ENCODE measurements around the gene PLS1. TPM values are rescaled to one million over a fixed set of nuclear protein-coding genes. Genes with fewer than 3 reads are reported as not detected.

Gene PLS1
- polyA plus RNA-seq, 3 donors from 2014 or later: 1.9 to 6.2 (median 5.4) TPM

DNA sequence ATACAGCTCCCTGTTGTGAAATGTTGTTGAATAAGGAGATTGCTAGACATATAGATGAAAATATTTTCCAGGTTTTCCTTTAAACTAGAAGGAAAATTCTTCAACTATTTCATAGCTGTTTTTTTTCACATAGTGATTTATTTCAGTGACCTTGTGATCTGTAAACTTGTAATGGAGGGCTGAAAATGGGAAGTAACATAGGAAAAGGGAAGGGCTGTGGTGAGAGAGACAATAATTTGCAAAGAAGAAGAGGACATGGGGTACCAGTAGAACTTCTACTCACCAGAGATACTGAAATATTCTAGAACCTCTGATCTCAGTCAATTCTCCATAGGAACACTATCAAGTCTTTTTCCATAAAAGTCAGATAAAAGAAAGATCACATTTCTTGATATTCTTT is 60.4 kb downstream of the PLS1 start:
- H3K4me1 Mint-ChIP-seq: no peaks in the 10 kb centered on the region
- no peak overlapping the region for H3K4me3 Mint-ChIP-seq
- DNase-seq: no peak
- H3K36me3 Mint-ChIP-seq: no peaks in the 10 kb centered on the region
- no peaks in the 10 kb centered on the region for H3K9me3 Mint-ChIP-seq
- no peak overlapping the region for H3K27ac Mint-ChIP-seq
- H3K27me3 Mint-ChIP-seq (ENCODE audit: low read depth in 3 of 3): no peaks in the 10 kb centered on the region

DNA sequence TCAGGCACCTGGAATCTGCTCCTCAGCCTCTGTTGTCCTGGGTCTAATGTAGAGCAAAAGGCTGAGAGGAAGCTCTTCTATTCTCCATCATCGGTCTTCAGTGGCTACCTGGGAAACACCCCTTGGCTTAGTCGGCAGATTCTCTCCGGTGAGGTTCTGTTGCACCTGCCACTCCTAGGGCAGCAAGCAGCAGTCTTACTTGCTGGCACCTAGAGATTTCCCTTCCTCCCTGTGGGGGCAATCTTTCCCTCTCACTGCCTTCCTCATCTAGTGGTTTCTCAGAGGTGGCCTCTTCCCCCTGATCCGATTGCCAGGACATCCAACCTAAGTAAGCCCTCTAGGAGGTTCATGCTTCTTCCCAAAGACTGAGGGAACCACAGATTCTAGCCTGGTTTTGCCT is 60.8 kb downstream of the PLS1 start:
- no peak overlapping the region for H3K4me3 Mint-ChIP-seq
- H3K4me1 Mint-ChIP-seq: no peaks in the 10 kb centered on the region
- no peak overlapping the region for H3K27ac Mint-ChIP-seq
- H3K9me3 Mint-ChIP-seq: no peaks in the 10 kb centered on the region
- no peak for DNase-seq
- H3K36me3 Mint-ChIP-seq: no peaks in the 10 kb centered on the region
- H3K27me3 Mint-ChIP-seq (ENCODE audit: low read depth in 3 of 3): no peaks in the 10 kb centered on the region

DNA sequence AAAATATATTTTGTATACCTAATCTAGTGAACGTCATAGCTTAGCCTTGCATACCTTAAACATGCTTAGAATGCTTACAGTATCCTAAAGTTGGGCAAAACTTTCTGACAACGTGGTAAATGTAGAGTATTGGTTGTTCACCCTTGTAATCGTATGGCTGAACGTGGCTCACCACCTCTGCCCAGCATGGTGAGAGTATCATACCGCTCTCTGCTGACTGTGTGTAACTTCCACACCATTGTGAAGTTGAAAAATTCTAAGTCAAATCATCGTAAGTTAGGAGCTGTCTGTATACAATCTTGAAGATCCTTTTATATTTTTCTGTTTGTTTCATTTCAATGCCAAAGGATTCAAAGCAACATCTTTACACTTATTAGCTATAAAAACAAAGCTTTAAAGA is 64.2 kb downstream of the PLS1 start:
- no peaks in the 10 kb centered on the region for H3K36me3 Mint-ChIP-seq
- H3K27ac Mint-ChIP-seq: no peak overlapping the region
- no peak for DNase-seq
- H3K4me1 Mint-ChIP-seq: no peaks in the 10 kb centered on the region
- H3K9me3 Mint-ChIP-seq: no peaks in the 10 kb centered on the region
- no peak overlapping the region for H3K4me3 Mint-ChIP-seq
- no peaks in the 10 kb centered on the region for H3K27me3 Mint-ChIP-seq (ENCODE audit: low read depth in 3 of 3)

DNA sequence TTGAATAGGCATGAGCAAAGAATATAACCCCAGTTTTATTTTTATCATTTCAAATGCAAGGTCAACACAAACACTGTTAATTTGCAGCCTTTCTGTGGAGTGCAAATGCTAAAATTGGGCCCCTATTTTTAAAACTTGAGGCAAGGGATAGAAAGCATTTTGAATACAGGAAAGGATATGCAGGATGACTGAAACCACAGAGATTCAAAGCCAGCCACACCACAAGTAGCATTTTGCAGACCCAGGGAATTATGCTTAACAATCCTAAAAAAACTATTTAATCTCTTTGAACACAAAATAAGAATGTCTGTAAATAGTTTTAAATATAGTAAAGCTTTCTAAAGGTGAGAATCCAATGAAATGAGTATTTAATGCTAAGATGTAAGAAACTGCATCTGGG is 64.7 kb downstream of the PLS1 start:
- H3K4me1 Mint-ChIP-seq: no peaks in the 10 kb centered on the region
- no peaks in the 10 kb centered on the region for H3K9me3 Mint-ChIP-seq
- no peak overlapping the region for H3K4me3 Mint-ChIP-seq
- no peak for DNase-seq
- no peaks in the 10 kb centered on the region for H3K27me3 Mint-ChIP-seq (ENCODE audit: low read depth in 3 of 3)
- no peak overlapping the region for H3K27ac Mint-ChIP-seq
- no peaks in the 10 kb centered on the region for H3K36me3 Mint-ChIP-seq

DNA sequence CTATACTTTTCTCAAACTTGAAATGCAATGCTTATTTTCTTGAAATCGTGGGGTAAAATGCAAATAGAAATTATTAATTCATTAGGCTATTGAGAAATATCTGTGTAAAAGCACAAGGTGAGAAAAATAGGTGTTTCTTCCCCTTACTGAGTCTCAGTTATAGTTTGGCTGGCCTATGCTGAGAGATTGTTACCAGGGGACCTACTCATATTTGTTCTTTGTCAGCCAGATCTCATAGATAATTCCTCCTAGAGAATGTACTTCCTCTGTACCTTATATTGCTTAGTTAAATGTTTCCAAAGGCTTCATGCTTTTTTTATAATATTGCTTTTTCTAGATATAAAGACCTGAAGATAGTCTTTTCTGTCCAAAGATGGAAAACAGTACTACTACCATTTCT is 67.7 kb downstream of the PLS1 start:
- H3K4me3 Mint-ChIP-seq: no peak overlapping the region
- no peaks in the 10 kb centered on the region for H3K4me1 Mint-ChIP-seq
- H3K27ac Mint-ChIP-seq: no peak overlapping the region
- no peaks in the 10 kb centered on the region for H3K9me3 Mint-ChIP-seq
- H3K27me3 Mint-ChIP-seq (ENCODE audit: low read depth in 3 of 3): no peaks in the 10 kb centered on the region
- no peak for DNase-seq
- H3K36me3 Mint-ChIP-seq: no peaks in the 10 kb centered on the region

DNA sequence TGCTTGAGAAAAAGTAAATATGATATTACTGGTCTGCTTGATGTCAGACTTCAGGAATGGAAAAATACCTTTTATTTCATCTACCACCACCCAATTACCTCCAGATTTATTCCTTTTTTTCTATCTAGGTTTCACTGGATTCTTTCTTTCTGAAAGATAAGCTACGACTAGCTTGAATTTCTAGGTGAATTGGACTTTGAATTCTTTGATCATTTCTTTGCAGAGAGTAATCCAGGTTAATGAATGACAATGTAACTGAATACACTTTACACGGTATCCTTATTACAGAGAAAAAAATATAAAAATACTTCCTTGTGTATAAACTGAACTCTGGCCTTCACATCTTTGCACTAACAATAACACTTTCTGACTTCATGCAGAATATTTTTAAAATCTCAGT is 68.1 kb downstream of the PLS1 start:
- Mint-ChIP-seq H3K27me3 (ENCODE audit: low read depth in 3 of 3) (no peaks in the 10 kb centered on the region), H3K36me3 (no peaks in the 10 kb centered on the region)

DNA sequence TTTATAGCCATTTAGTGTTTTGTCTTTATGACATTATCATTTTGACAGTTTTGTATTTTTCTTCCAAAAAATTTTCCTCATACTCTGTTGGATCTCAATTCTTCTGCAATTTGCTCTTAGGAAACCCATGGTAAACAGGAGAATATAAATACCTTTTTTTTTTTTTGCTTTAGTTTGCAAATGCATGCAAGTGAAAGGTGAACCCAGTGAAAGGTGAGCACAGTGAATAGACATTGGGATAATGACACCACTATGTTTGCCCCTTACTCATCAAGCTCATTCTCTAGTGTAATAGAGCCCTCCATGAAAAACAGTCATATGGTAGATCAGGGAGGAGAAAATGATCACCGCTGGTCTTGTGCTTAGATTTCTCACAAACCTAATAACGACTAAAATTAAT is 68.6 kb downstream of the PLS1 start:
- no peaks in the 10 kb centered on the region for H3K36me3 Mint-ChIP-seq
- H3K9me3 Mint-ChIP-seq: no peaks in the 10 kb centered on the region
- H3K4me3 Mint-ChIP-seq: no peak overlapping the region
- H3K27ac Mint-ChIP-seq: no peak overlapping the region
- DNase-seq: no peak
- H3K27me3 Mint-ChIP-seq (ENCODE audit: low read depth in 3 of 3): no peaks in the 10 kb centered on the region
- no peaks in the 10 kb centered on the region for H3K4me1 Mint-ChIP-seq

More for the DNA sequence above, 68.1 kb downstream of the PLS1 start:
- no peak for DNase-seq
- H3K4me1 Mint-ChIP-seq: no peaks in the 10 kb centered on the region
- H3K27ac Mint-ChIP-seq: no peak overlapping the region
- no peak overlapping the region for H3K4me3 Mint-ChIP-seq
- no peaks in the 10 kb centered on the region for H3K9me3 Mint-ChIP-seq

DNA sequence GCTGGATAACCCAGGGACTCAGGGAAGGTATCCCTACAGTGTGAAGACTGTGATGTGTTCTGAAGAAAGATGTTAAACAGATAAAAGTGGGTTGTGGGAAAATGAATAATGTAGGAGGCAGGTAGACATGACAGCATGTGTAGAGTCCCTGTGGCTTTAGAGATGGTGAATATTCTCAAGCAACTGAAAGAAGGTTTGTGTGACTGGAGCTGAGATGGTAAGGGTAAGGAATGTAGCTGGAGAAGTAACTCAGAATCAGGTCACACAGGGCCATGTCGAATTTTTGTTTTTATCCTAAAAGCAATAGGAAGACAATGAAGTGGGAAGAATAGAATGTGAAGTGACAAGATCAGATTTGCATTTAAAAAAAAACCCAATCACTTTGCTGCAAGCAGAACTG is 73.9 kb downstream of the PLS1 start:
- DNase-seq: no peak
- Mint-ChIP-seq H3K36me3 (no peaks in the 10 kb centered on the region), H3K9me3 (no peaks in the 10 kb centered on the region), H3K4me1 (no peaks in the 10 kb centered on the region), H3K4me3 (no peak overlapping the region), H3K27me3 (ENCODE audit: low read depth in 3 of 3) (no peaks in the 10 kb centered on the region), H3K27ac (no peak overlapping the region)

DNA sequence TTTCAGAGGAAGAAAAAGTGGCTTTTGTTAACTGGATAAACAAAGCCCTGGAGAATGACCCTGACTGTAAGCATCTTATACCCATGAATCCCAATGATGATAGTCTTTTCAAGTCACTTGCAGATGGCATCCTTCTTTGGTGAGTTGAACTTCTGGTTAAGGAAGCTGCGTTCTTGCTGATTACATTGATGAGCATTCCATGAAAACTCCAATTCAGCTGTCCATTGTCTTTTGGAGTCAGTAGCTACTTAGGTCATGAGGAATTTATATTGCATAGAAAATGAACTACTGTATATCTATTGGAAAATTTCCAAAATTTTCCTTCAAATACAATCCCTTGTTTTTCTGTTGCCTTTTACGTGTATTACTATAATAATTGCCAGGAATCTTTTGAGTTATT is 80.0 kb downstream of the PLS1 start:
- H3K27ac Mint-ChIP-seq: no peak overlapping the region
- peaks cover 0 to 2% (median 0%) of the 10 kb centered on the region in 3 donors for H3K27me3 Mint-ChIP-seq (ENCODE audit: low read depth in 3 of 3)
- no peaks in the 10 kb centered on the region for H3K4me1 Mint-ChIP-seq
- no peak overlapping the region for H3K4me3 Mint-ChIP-seq
- DNase-seq: no peak
- H3K9me3 Mint-ChIP-seq: no peaks in the 10 kb centered on the region
- peaks cover 0 to 4% (median 0%) of the 10 kb centered on the region in 3 donors for H3K36me3 Mint-ChIP-seq

DNA sequence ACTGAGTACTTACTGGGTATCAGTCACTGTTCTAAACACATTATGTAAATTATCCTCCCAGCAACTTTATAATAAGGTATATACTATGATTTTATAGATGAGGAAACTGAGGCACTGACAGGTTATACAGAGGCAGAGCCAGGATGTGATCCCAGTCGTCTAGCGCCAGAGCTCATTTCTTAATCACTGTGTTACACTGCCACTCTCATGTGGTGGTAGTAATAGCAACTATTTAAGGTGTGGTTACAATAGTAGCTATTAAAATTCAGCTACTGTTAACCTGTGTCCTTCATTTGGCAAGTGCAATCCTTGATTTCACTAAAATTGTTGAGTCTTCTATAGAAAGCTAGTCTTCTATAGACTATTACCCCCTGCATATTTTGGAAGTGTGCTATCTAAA is 84.5 kb downstream of the PLS1 start:
- Mint-ChIP-seq H3K4me1 (no peaks in the 10 kb centered on the region), H3K9me3 (no peaks in the 10 kb centered on the region), H3K27ac (no peak overlapping the region), H3K36me3 (peaks cover 0 to 4% (median 4%) of the 10 kb centered on the region in 3 donors), H3K27me3 (ENCODE audit: low read depth in 3 of 3) (peaks cover 0 to 3% (median 2%) of the 10 kb centered on the region in 3 donors), H3K4me3 (no peak overlapping the region)
- no peak for DNase-seq

DNA sequence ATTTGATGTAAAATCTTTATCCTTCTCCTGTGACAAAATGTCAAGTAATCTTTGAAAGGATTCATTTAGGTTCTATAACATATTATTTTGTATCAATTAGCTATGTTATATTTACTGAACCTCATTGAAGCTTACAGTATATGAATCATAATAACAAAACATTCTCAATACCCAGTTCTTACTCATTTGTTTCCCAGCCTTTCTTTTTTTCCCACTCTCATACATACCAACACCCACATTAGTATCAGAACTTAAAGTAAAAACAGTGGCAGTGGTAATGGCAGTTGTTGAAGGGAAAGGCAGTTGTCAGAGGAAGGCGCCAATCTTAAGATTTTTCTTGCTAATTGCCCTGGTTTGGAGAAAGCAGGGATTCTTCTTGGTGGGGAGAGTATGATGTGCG is 94.4 kb downstream of the PLS1 start:
- no peak for DNase-seq
- H3K4me1 Mint-ChIP-seq: no peaks in the 10 kb centered on the region
- H3K27ac Mint-ChIP-seq: no peak overlapping the region
- no peaks in the 10 kb centered on the region for H3K27me3 Mint-ChIP-seq (ENCODE audit: low read depth in 3 of 3)
- no peak overlapping the region for H3K4me3 Mint-ChIP-seq
- H3K9me3 Mint-ChIP-seq: no peaks in the 10 kb centered on the region
- no peaks in the 10 kb centered on the region for H3K36me3 Mint-ChIP-seq

DNA sequence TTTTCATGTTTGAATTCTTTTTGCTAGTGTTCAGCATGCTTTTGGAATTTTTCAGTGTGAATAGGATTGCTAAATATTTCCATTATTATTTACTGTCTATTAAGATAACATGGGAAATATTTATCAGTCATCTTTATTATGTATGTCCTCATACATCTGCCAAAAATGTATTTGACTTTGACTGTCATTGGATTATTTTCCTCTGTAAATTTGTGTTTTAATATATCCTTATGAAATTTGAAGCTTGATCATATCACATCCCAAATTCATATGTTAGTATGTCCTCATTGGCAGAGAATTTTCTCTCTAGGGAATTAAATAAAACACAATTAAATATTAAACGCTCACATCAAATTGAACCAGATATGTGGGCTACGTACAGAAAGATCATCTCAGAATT is 95.3 kb downstream of the PLS1 start:
- Mint-ChIP-seq H3K9me3 (no peaks in the 10 kb centered on the region), H3K4me1 (no peaks in the 10 kb centered on the region), H3K36me3 (no peaks in the 10 kb centered on the region), H3K27me3 (ENCODE audit: low read depth in 3 of 3) (no peaks in the 10 kb centered on the region), H3K4me3 (no peak overlapping the region), H3K27ac (no peak overlapping the region)
- DNase-seq: no peak

DNA sequence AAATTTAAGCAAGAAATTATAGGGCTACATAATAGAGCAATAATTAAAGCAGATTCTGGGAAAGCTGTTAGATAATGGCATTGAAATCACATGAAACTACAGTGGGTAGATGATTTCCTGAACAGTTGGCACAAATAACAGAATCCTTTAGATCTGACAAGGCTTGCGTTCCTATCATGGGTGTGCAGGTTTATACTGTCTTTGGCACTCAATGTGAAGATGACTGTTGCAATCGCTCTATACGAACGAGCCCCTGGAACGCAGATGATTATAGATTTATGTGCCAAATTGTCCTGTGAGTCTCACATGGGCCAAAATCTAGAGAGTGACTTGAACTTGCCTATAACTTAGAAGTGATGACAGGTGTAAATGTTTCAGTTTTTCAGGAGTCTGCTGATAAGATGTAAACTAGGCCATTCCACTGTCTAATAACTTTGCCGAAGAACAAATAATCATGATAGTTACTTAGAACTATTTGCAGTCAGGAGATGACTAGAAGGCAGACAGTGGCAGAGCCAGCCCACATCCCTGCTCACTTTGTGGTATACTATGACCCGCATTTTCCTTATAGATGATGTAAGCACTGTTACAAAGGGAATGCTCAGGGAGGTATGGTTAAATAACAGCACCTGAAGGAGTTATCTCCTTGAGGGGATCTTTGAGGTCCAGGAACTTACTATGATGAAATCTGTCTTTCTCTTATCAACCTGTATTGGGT is 97.1 kb downstream of the PLS1 start:
- Mint-ChIP-seq H3K27me3 (ENCODE audit: low read depth in 3 of 3) (no peaks in the 10 kb centered on the region), H3K4me3 (no peak overlapping the region), H3K4me1 (no peaks in the 10 kb centered on the region), H3K36me3 (no peaks in the 10 kb centered on the region), H3K9me3 (no peaks in the 10 kb centered on the region), H3K27ac (no peak overlapping the region)
- DNase-seq: no peak

DNA sequence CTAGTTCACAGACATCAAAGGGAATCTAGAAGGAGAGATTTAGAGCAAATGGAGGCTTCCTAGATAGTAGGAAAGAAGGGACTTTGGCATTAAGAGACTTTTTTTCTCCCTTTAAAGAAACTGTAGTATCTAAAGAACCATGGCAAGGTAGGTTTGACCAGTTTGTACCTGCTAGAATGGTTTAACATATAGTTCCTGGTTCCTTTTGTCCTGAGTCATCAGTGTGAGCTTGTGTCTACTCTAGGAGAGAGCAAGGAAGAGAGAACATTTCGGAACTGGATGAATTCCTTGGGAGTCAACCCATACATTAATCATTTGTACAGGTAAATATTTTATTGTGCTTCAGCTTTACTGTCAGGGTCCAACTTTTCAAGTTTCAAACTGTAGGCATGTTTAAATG is 98.0 kb downstream of the PLS1 start:
- Mint-ChIP-seq H3K4me3 (no peak overlapping the region), H3K9me3 (no peaks in the 10 kb centered on the region), H3K36me3 (no peaks in the 10 kb centered on the region), H3K27ac (no peak overlapping the region), H3K27me3 (ENCODE audit: low read depth in 3 of 3) (no peaks in the 10 kb centered on the region), H3K4me1 (no peaks in the 10 kb centered on the region)
- no peak for DNase-seq

DNA sequence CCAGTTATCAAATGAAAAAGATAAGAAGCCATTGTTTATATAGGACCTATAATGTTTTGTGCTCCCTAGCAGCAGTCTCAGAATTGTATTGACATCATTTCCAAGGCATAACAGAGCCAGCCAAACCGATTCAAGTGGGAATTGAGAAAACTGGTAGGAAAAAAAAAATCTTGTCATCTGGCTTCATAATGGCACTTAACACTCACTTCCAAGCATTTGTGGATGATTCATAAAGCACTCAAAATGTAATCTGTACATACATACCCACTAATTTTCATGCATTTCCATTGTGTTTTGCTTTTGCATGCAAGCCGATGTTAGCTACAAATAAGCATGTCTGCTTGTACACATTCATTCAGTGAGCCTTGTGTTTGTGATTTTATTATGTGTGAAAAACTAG is 109.0 kb downstream of the PLS1 start:
- no peaks in the 10 kb centered on the region for H3K36me3 Mint-ChIP-seq
- no peaks in the 10 kb centered on the region for H3K9me3 Mint-ChIP-seq
- H3K27ac Mint-ChIP-seq: no peak overlapping the region
- peaks cover 0 to 2% (median 0%) of the 10 kb centered on the region in 3 donors for H3K27me3 Mint-ChIP-seq (ENCODE audit: low read depth in 3 of 3)
- DNase-seq: no peak
- H3K4me1 Mint-ChIP-seq: no peaks in the 10 kb centered on the region
- no peak overlapping the region for H3K4me3 Mint-ChIP-seq

Measured in immature natural killer cell (primary cell).